H9 (cell line): ENCODE results near the gene ZNF619. TPM values are rescaled to one million over a fixed set of nuclear protein-coding genes. Genes with fewer than 3 reads are reported as not detected.

Experiments used
- DNase-seq: peaks from one replicate; pipeline ENCODE4 v3.0.0-alpha.2; 2017
- H2AFZ ChIP-seq: one replicate; pipeline ENCODE4 v1.6.1; 2013; ENCODE audit warnings: mild to moderate bottlenecking, low read length, control low read depth, moderate library complexity
- H2AK5ac ChIP-seq: 2 replicates; pipeline ENCODE4 v1.6.1; 2013; ENCODE audit warnings: low read length, control low read depth, mixed read lengths; ENCODE audit not compliant: insufficient read length
- H2BK120ac ChIP-seq: one replicate; pipeline ENCODE4 v1.6.1; 2013; ENCODE audit warnings: low read depth, mild to moderate bottlenecking, low read length, control low read depth, inconsistent platforms; ENCODE audit not compliant: poor library complexity, severe bottlenecking
- H2BK12ac ChIP-seq: 2 replicates; pipeline ENCODE4 v1.6.1; 2013; ENCODE audit warnings: low read length, control low read depth, mixed read lengths, low read depth; ENCODE audit not compliant: insufficient read length
- H2BK15ac ChIP-seq: 2 replicates; pipeline ENCODE4 v1.6.1; 2013; ENCODE audit warnings: low read depth, low read length, control low read depth
- H2BK20ac ChIP-seq: one replicate; pipeline ENCODE4 v1.6.1; 2013; ENCODE audit warnings: low read depth, mild to moderate bottlenecking, low read length, control low read depth, inconsistent platforms; ENCODE audit not compliant: poor library complexity, severe bottlenecking
- H2BK5ac ChIP-seq: 2 replicates; pipeline ENCODE4 v1.6.1; 2013; ENCODE audit warnings: low read length, control low read depth, mixed read lengths; ENCODE audit not compliant: insufficient read length
- H3K14ac ChIP-seq: 2 replicates; pipeline ENCODE4 v1.6.1; 2013; ENCODE audit warnings: low read length, control low read depth; ENCODE audit not compliant: insufficient read depth
- H3K18ac ChIP-seq: 2 replicates; pipeline ENCODE4 v1.6.1; 2013; ENCODE audit warnings: low read depth, mild to moderate bottlenecking, mixed read lengths, low read length, control low read depth; ENCODE audit not compliant: insufficient read length
- H3K23ac ChIP-seq: 2 replicates; pipeline ENCODE4 v1.6.1; 2013; ENCODE audit warnings: low read length, control low read depth, mixed read lengths, low read depth; ENCODE audit not compliant: insufficient read length
- H3K23me2 ChIP-seq: 2 replicates; pipeline ENCODE4 v1.6.1; 2013; ENCODE audit warnings: low read depth, mild to moderate bottlenecking, mixed read lengths, low read length, control low read depth; ENCODE audit not compliant: insufficient read length, poor library complexity, severe bottlenecking
- H3K27ac ChIP-seq: 2 replicates; pipeline ENCODE4 v1.5.1; 2013; ENCODE audit warnings: low read length, control low read depth, mixed read lengths, low read depth; ENCODE audit not compliant: insufficient read length
- H3K27me3 ChIP-seq: 2 replicates; pipeline ENCODE4 v1.6.1; 2013; ENCODE audit warnings: low read length, control low read depth, inconsistent platforms; ENCODE audit not compliant: insufficient read depth
- H3K4ac ChIP-seq: 2 replicates; pipeline ENCODE4 v1.6.1; 2013; ENCODE audit warnings: low read depth, mild to moderate bottlenecking, control low read depth, inconsistent platforms, low read length, moderate library complexity
- H3K4me1 ChIP-seq: 2 replicates; pipeline ENCODE4 v1.6.1; 2013; ENCODE audit warnings: low read length, control low read depth, inconsistent platforms; ENCODE audit not compliant: insufficient read depth
- H3K4me2 ChIP-seq: 2 replicates; pipeline ENCODE4 v1.6.1; 2013; ENCODE audit warnings: low read length, control low read depth, mixed read lengths; ENCODE audit not compliant: insufficient read length, insufficient read depth
- H3K56ac ChIP-seq: 2 replicates; pipeline ENCODE4 v1.6.1; 2013; ENCODE audit warnings: low read depth, mild to moderate bottlenecking, mixed read lengths, low read length, control low read depth; ENCODE audit not compliant: insufficient read length
- H3K79me1 ChIP-seq: 2 replicates; pipeline ENCODE4 v1.6.1; 2013; ENCODE audit warnings: low read depth, mild to moderate bottlenecking, moderate library complexity, low read length, control low read depth, inconsistent platforms; ENCODE audit not compliant: insufficient read depth, poor library complexity, severe bottlenecking
- H3K79me2 ChIP-seq: 2 replicates; pipeline ENCODE4 v1.6.1; 2013; ENCODE audit warnings: low read length, control low read depth, inconsistent platforms; ENCODE audit not compliant: insufficient read depth
- H3K9ac ChIP-seq: 2 replicates; pipeline ENCODE4 v1.6.1; 2013; ENCODE audit warnings: low read length, control low read depth, mixed read lengths; ENCODE audit not compliant: insufficient read length; ENCODE audit errors: extremely low read depth
- H3K9me3 ChIP-seq: one replicate; pipeline ENCODE4 v1.6.1; 2013; ENCODE audit warnings: low read depth, low read length, inconsistent platforms; ENCODE audit not compliant: control insufficient read depth
- H3T11ph ChIP-seq: one replicate; pipeline ENCODE4 v1.6.1; 2013; ENCODE audit warnings: mild to moderate bottlenecking, low read length, control low read depth, inconsistent platforms
- H4K20me1 ChIP-seq: one replicate; pipeline ENCODE4 v1.6.1; 2013; ENCODE audit not compliant: control insufficient read depth, insufficient read length, insufficient read depth
- H4K5ac ChIP-seq: 2 replicates; pipeline ENCODE4 v1.6.1; 2013; ENCODE audit warnings: low read depth, mild to moderate bottlenecking, mixed read lengths, low read length, control low read depth; ENCODE audit not compliant: insufficient read length
- H4K8ac ChIP-seq: replicated peaks from 2 replicates; pipeline ENCODE4 v1.6.1; 2013; ENCODE audit warnings: low read length, control low read depth, mixed read lengths, low read depth; ENCODE audit not compliant: insufficient read length
- H4K91ac ChIP-seq: 2 replicates; pipeline ENCODE4 v1.6.1; 2013; ENCODE audit warnings: low read depth, mild to moderate bottlenecking, moderate library complexity, mixed read lengths, low read length, control low read depth; ENCODE audit not compliant: insufficient read length
- H3K27ac Mint-ChIP-seq, 3 experiments: 2 replicates in 2 of 3; 3 replicates in 1 of 3; pipeline ENCODE4 v1.8.0; 2020 to 2021; ENCODE audit warnings: mixed read lengths in 3 of 3, mild to moderate bottlenecking in 1 of 3, moderate library complexity in 1 of 3
- H3K27me3 Mint-ChIP-seq: 2 replicates; pipeline ENCODE4 v1.8.0; 2021; ENCODE audit warnings: low read depth, mild to moderate bottlenecking, moderate library complexity, mixed read lengths
- H3K36me3 Mint-ChIP-seq, 3 experiments: 2 replicates in 2 of 3; 3 replicates in 1 of 3; pipeline ENCODE4 v1.8.0; 2020 to 2021; ENCODE audit warnings: low read depth in 3 of 3, mixed read lengths in 3 of 3; ENCODE audit not compliant: insufficient read depth in 1 of 3
- H3K4me1 Mint-ChIP-seq, 2 experiments: 2 replicates each; pipeline ENCODE4 v1.8.0; 2020; ENCODE audit warnings: mixed read lengths in 2 of 2
- H3K4me3 Mint-ChIP-seq, 2 experiments: 2 replicates in 1 of 2; 3 replicates in 1 of 2; pipeline ENCODE4 v1.8.0; 2020 to 2021; ENCODE audit warnings: mild to moderate bottlenecking in 2 of 2, mixed read lengths in 2 of 2, moderate library complexity in 1 of 2
- H3K9me3 Mint-ChIP-seq, 2 experiments: 2 replicates in 1 of 2; 3 replicates in 1 of 2; pipeline ENCODE4 v1.8.0; 2020; ENCODE audit warnings: mild to moderate bottlenecking in 2 of 2, mixed read lengths in 2 of 2, moderate library complexity in 1 of 2
- CTCF ChIP-seq: fragments of 200-600 bp; sonication (generic); conservative IDR thresholded peaks from 3 replicates; pipeline ENCODE4 v1.8.0; 2021; ENCODE audit warnings: antibody characterized with exemption, mild to moderate bottlenecking
- WGBS: extraction: QIAGEN DNeasy Blood & Tissue Kit; methylation state at CpG from one replicate; pipeline ENCODE4 v1.1.7; 2013; ENCODE audit warnings: missing lambda C conversion rate, low lambda C conversion rate, mixed read lengths; ENCODE audit not compliant: insufficient read length; ENCODE audit errors: extremely low coverage; 5-methylcytosine and 5-hydroxymethylcytosine counted together
- total RNA-seq: library from RNA; stranded (reverse); gene quantifications from 2 replicates; pipeline ENCODE4 v1.2.1, GENCODE V29; 2021

ZNF619 gene
- total RNA-seq, 1 experiment from 2014 or later: 4.8 TPM

- peaks cover 25 to 46% (median 46%) of the 10 kb centered on the region in 3 experiments for H3K36me3 Mint-ChIP-seq
- no peaks in the 10 kb centered on the region for H3K9me3 ChIP-seq
- H3K14ac ChIP-seq: no peak overlapping the region
- H3K27me3 ChIP-seq: no peaks in the 10 kb centered on the region
- H2BK120ac ChIP-seq: no peak overlapping the region
- peaks cover 2% of the 10 kb centered on the region in 2 experiments; a peak in 1 of 4 replicates for H3K4me1 Mint-ChIP-seq
- no peaks in the 10 kb centered on the region; the same call in 1 of the 2 replicates for H3K27me3 Mint-ChIP-seq
- H3K4me1 ChIP-seq: no peaks in the 10 kb centered on the region
- H3K27ac ChIP-seq: no peak overlapping the region
- H2BK5ac ChIP-seq: no peak overlapping the region
- no peak overlapping the region for H4K91ac ChIP-seq
- H2BK15ac ChIP-seq: no peak overlapping the region
- no peak for DNase-seq
- no peaks in the 10 kb centered on the region for H3K79me1 ChIP-seq
- H4K8ac ChIP-seq: no peak overlapping the region
- peaks cover 2 to 3% of the 10 kb centered on the region in 2 experiments; a peak in 3 of 5 replicates for H3K9me3 Mint-ChIP-seq
- no peak overlapping the region for H3K23ac ChIP-seq
- no peaks in the 10 kb centered on the region for H3K79me2 ChIP-seq
- H3K23me2 ChIP-seq: no peaks in the 10 kb centered on the region
- H2BK20ac ChIP-seq: no peak overlapping the region
- WGBS: 100% methylated on average over 1 of the region's 1 CpG
- H4K5ac ChIP-seq: no peak overlapping the region
- H3K4me3 Mint-ChIP-seq: no peak overlapping the region
- H4K20me1 ChIP-seq: no peaks in the 10 kb centered on the region
- H2AFZ ChIP-seq: no peak overlapping the region
- no peak overlapping the region for H2BK12ac ChIP-seq
- no peak for TF ChIP-seq CTCF
- no peak overlapping the region for H3K4me2 ChIP-seq
- no peak overlapping the region for H3K4ac ChIP-seq
- no peak overlapping the region for H2AK5ac ChIP-seq
- no peak overlapping the region for H3K56ac ChIP-seq
- H3K9ac ChIP-seq: no peak overlapping the region
- no peak overlapping the region for H3K27ac Mint-ChIP-seq
- no peak overlapping the region for H3T11ph ChIP-seq
- H3K18ac ChIP-seq: no peak overlapping the region
These were observed 41.9 kb downstream of the ZNF619 start for GRCh38 chr3:40518848-40519247.
